Measurements from ENCODE around the gene MAD1L1.
"Not testable (repeated sequence)": the region's sequence is repeated elsewhere in the genome, so short reads cannot be mapped to it uniquely, and the experiment has no call there.

MAD1L1 gene

GRCh38 chr7:1973321-1974251, 259.2 kb downstream of the MAD1L1 start:
- TF ChIP-seq CTCF (IDR thresholded peaks at IDR 0.05; ENCODE audit: low read length, missing control alignments): no peak
- no peak for DNase-seq (ENCODE audit: low read depth)
- H3K4me3 ChIP-seq (replicated peaks; ENCODE audit: low read depth, low read length): no peak overlapping the region

GRCh38 chr7:1972744-1973143, 260.0 kb downstream of the MAD1L1 start:
- DNase-seq (ENCODE audit: low read depth): no peak
- TF ChIP-seq CTCF (IDR thresholded peaks at IDR 0.05; ENCODE audit: low read length, missing control alignments): no peak
- no peak overlapping the region for H3K4me3 ChIP-seq (replicated peaks; ENCODE audit: low read depth, low read length)

GRCh38 chr7:1971946-1972654, 260.6 kb downstream of the MAD1L1 start:
- no peak for TF ChIP-seq CTCF (IDR thresholded peaks at IDR 0.05; ENCODE audit: low read length, missing control alignments)
- H3K4me3 ChIP-seq (replicated peaks; ENCODE audit: low read depth, low read length): no peak overlapping the region
- no peak for DNase-seq (ENCODE audit: low read depth)

- no peak overlapping the region for H3K4me3 ChIP-seq (replicated peaks; ENCODE audit: low read depth, low read length)
- TF ChIP-seq CTCF (IDR thresholded peaks at IDR 0.05; ENCODE audit: low read length, missing control alignments): no peak
- no peak for DNase-seq (ENCODE audit: low read depth)
These were observed 261.9 kb downstream of the MAD1L1 start for GRCh38 chr7:1970895-1971294.

- H3K4me3 ChIP-seq (replicated peaks; ENCODE audit: low read depth, low read length); DNase-seq (ENCODE audit: low read depth): not testable (repeated sequence)
These were observed 262.5 kb downstream of the MAD1L1 start for GRCh38 chr7:1970285-1970660.

- DNase-seq (ENCODE audit: low read depth): no peak
- no peak overlapping the region for H3K4me3 ChIP-seq (replicated peaks; ENCODE audit: low read depth, low read length)
- no peak for TF ChIP-seq CTCF (IDR thresholded peaks at IDR 0.05; ENCODE audit: low read length, missing control alignments)
These were observed 263.1 kb downstream of the MAD1L1 start for GRCh38 chr7:1969459-1970284.
